Activated T-helper 17 cell treated with anti-CD3 and anti-CD28 coated beads, Interleukin-2, amount 50 U/mL, for 72 hours (primary cell): ENCODE data around the gene WDFY2. TPM values are rescaled to one million over a fixed set of nuclear protein-coding genes. Genes with fewer than 3 reads are reported as not detected.
"Not testable (repeated sequence)": the region's sequence is repeated elsewhere in the genome, so short reads cannot be mapped to it uniquely, and the experiment has no call there.

Experiments used
- ATAC-seq: fragments of 150-1000 bp; cut with Tn5 transposase; replicated peaks from 2 replicates; pipeline ENCODE4 v1.10.0; 2021; ENCODE audit warnings: mild to moderate bottlenecking, moderate library complexity
- H3K27ac Mint-ChIP-seq: one replicate; pipeline ENCODE4 v1.8.0; 2022; ENCODE audit warnings: mixed read lengths
- H3K27me3 Mint-ChIP-seq: one replicate; pipeline ENCODE4 v1.8.0; 2022; ENCODE audit warnings: mixed read lengths
- H3K36me3 Mint-ChIP-seq: one replicate; pipeline ENCODE4 v1.8.0; 2022; ENCODE audit warnings: low read depth, mild to moderate bottlenecking, mixed read lengths
- H3K4me1 Mint-ChIP-seq: one replicate; pipeline ENCODE4 v1.8.0; 2022; ENCODE audit warnings: mixed read lengths
- H3K4me3 Mint-ChIP-seq: one replicate; pipeline ENCODE4 v1.8.0; 2022; ENCODE audit warnings: mild to moderate bottlenecking, mixed read lengths
- H3K9me3 Mint-ChIP-seq: one replicate; pipeline ENCODE4 v1.8.0; 2022; ENCODE audit warnings: mixed read lengths
- total RNA-seq, 2 donors: library from RNA; stranded (reverse); gene quantifications; one replicate each; pipeline ENCODE4 v1.2.3, GENCODE V29; 2022

The WDFY2 gene
- total RNA-seq, 2 donors from 2014 or later, result 16.8 to 31.5 TPM

DNA sequence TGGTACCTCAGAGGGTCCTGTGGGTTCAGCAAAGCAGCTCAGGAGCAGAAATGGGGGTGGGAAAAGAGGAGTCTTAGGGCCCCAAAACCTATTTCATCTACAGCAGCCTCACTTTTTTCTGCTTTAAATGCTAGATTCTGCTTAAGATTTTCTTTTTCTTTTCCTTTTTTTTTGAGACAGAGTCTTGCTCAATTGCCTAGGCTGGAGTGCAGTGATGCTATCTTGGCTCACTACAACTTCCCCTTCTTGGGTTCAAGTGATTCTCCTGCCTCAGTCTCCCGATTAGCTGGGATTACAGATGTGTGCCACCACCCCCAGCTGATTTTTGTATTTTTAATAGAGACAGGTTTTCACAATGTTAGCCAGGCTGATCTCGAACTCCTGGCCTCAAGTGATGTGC lies 30.7 kb upstream of the WDFY2 start:
- Mint-ChIP-seq H3K27me3 (peaks cover 4% of the 10 kb centered on the region), H3K4me1 (no peaks in the 10 kb centered on the region), H3K36me3 (no peaks in the 10 kb centered on the region), H3K27ac (no peak overlapping the region), H3K9me3 (no peaks in the 10 kb centered on the region), H3K4me3 (no peak overlapping the region)
- ATAC-seq, result no peak

DNA sequence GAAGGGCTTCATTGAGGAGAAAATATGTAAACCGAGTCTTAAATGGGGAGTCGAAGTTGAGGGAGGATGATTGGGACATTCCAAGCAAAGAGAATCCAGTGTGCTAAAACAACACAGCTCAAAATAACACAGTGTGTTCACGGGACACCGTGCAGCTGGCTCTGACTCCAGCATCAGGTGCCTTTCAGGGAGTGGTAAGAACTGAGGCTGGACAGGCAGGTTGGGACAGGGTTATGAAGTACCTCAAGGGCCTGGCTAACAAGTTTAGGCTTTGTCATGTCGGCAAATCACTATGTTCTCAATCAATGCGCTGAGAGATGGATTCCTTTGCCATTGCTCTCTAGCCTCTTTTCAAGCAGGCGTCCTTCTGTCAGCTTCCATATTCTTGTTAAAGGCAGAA lies 27.5 kb upstream of the WDFY2 start:
- peaks cover 11% of the 10 kb centered on the region for H3K4me1 Mint-ChIP-seq
- ATAC-seq, result no peak
- peaks cover 4% of the 10 kb centered on the region for H3K27me3 Mint-ChIP-seq
- H3K36me3 Mint-ChIP-seq, result no peaks in the 10 kb centered on the region
- no peak overlapping the region for H3K27ac Mint-ChIP-seq
- no peak overlapping the region for H3K4me3 Mint-ChIP-seq
- H3K9me3 Mint-ChIP-seq, result no peaks in the 10 kb centered on the region

DNA sequence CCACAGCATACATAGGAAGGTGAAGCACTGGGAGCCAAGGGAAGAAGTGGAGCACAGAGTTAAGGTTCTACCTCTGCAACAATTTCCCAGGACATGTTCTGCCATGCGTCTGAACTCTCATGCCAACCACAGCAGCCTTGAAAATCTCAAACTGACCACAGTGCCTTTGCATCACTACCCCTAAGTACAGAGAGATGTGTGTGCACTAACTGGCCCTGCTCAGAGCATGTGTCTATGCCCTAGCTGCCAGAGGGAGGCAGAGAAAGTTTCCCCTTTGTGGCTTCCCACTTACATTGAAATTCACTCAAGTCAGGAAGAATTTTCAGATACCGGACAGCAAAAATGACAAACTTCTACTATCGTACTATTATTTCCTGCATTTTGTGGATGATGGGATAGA lies 26.8 kb upstream of the WDFY2 start:
- H3K4me3 Mint-ChIP-seq, result no peak overlapping the region
- no peaks in the 10 kb centered on the region for H3K36me3 Mint-ChIP-seq
- peaks cover 16% of the 10 kb centered on the region for H3K4me1 Mint-ChIP-seq
- H3K27ac Mint-ChIP-seq, result no peak overlapping the region
- no peaks in the 10 kb centered on the region for H3K9me3 Mint-ChIP-seq
- peaks cover 4% of the 10 kb centered on the region for H3K27me3 Mint-ChIP-seq
- no peak for ATAC-seq

DNA sequence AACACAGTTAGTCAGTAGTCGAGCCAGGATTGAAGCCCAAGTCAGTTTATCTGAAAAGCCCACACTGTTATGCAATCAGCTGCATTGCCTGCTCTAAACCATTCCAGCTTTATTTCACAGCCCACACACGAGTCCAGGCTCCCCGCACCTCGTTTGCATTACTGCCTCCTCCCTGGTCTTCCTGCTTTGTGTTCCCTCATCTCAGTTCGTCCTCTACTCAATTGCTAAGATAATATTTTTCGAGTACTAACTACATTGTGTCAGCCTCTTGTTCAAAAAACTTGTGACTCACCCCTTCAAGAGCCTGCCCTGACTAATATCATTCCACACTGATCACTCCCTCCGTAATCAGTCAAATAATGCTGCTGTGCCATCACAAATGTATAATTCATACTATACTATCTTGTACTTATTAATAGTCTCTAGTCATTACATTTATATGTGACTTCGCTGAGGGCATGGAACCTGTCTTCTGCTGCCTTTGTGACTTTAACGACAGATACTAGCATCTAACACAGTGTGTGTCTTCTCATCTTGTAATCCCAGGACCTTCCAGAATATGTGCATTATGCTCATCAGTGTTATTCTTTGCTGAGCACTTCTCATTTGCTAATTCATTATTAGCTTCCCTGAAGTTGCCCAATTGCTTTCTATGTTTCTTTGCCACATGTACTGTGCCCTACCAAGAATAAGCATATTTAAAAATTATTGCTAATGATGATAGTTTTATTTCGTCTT lies 26.2 kb upstream of the WDFY2 start:
- Mint-ChIP-seq H3K4me3 (no peak overlapping the region), H3K4me1 (peaks cover 20% of the 10 kb centered on the region), H3K27me3 (peaks cover 4% of the 10 kb centered on the region), H3K9me3 (no peaks in the 10 kb centered on the region), H3K36me3 (no peaks in the 10 kb centered on the region), H3K27ac (no peak overlapping the region)
- peak; percentile 67 for ATAC-seq

DNA sequence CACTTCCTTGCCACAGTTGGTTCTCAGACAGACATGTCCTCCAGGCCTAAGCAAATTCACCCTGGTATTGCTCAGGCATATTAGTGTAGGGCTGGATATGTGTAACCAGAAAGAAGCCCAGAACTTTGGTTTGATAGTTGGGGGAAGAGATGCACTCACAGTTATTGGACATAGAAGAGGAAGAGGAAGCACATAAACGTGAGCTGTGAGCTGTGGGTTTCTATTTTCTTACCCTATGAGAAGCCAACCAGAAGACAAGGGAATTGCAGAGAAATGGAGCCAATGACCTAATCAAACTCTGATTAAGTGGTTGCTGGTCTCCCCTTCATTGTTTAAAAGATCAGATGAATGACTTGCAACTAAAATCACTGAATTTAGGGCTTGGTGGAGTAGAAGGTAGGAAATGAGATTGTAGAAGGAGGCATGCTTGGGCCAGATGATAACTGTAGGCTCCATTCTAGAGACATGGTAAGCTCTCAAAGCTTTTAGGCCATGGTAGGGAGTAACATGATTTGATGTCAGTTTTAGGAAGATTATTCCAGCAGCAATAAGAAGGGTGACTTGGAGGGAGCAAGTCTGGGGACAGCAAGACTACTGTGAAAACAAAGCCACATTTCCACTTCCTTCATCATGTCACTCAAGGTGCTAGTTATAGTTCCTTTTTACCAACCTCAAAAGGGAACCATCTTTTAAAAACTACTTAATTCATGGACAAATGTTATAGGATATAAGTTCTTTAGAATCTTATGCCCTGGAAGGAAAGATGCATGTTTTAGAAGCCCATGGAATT lies 24.1 kb upstream of the WDFY2 start:
- H3K36me3 Mint-ChIP-seq, result no peaks in the 10 kb centered on the region
- H3K9me3 Mint-ChIP-seq, result no peaks in the 10 kb centered on the region
- peaks cover 4% of the 10 kb centered on the region for H3K27me3 Mint-ChIP-seq
- no peak for ATAC-seq
- no peak overlapping the region for H3K27ac Mint-ChIP-seq
- H3K4me3 Mint-ChIP-seq, result no peak overlapping the region
- H3K4me1 Mint-ChIP-seq, result peaks cover 20% of the 10 kb centered on the region

DNA sequence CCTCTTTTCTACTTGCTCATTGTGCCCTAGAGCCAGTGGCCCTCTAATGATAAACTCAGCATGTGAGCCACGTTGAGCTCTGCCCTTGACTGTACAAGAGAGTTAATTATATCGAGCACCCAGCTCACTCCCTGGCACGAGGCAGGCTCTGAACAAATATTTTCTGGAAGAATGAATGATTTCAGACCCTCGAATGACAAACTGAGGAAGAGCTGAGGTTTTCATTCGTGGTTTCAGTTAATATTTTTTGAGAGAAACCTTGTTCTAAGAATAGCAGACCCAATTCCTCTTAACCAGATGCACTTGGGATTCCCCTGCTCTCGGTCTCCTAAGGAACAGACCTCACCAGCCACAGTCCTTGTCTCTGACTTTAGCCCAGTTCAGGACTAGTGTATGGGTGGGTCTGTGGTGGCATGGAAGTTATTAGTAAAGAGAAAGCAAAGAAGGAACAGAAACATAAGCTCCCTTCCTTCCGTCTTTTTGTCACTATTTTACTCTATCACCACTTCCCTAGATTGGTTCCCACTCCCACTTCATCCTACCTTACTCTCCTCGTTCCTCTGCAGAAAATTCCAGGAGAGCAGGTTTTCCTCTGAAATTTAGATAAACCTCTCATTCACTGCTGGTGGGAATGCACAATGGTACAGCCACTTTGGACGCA lies 22.1 kb upstream of the WDFY2 start:
- H3K4me1 Mint-ChIP-seq, result peaks cover 20% of the 10 kb centered on the region
- H3K27me3 Mint-ChIP-seq, result no peaks in the 10 kb centered on the region
- peak; percentile 90 for ATAC-seq
- H3K36me3 Mint-ChIP-seq, result no peaks in the 10 kb centered on the region
- peak overlapping the region; percentile 71 for H3K27ac Mint-ChIP-seq
- H3K4me3 Mint-ChIP-seq, result peak overlapping the region; percentile 54
- no peaks in the 10 kb centered on the region for H3K9me3 Mint-ChIP-seq

DNA sequence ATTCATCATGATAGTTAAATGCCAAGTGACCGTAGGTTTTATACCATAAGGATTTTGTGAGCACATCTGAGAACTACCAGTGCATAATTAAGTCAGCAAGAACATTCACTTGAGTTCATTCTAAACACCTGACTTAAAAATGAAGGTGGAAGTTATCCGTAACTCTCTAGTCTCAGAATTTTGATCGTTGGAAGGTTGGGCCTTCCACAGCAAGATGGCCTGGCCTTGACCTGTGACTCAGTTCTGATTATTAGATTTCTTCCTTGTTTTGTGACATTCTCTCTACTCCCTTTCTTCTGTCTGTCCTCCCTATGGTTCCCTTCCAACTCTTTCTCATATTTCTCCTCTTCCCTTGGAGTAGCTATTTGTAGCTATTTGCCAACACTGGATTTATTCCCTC lies 20.0 kb upstream of the WDFY2 start:
- H3K36me3 Mint-ChIP-seq, result no peaks in the 10 kb centered on the region
- no peak for ATAC-seq
- peaks cover 3% of the 10 kb centered on the region for H3K9me3 Mint-ChIP-seq
- H3K27ac Mint-ChIP-seq, result no peak overlapping the region
- peaks cover 20% of the 10 kb centered on the region for H3K4me1 Mint-ChIP-seq
- H3K4me3 Mint-ChIP-seq, result no peak overlapping the region
- H3K27me3 Mint-ChIP-seq, result no peaks in the 10 kb centered on the region

DNA sequence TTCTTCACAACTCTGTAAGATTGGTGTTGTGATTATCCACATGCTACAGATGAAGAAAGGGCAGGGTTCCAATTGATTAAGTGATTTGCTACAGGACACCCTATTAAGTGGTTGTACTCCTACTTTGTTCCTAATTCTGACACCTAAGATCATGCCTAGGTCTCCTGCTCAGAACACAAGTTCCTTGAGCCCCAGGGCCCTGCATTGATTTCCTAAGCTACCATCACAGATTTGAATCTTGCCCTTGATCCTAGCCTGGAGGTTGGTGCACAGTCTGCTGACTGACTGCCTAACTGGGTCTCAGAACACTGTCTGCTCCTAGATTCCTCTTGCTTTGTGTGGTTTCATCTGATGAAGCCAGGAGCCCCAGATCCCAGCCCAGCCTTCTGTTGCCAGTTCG lies 19.6 kb upstream of the WDFY2 start:
- H3K27ac Mint-ChIP-seq, result no peak overlapping the region
- no peak overlapping the region for H3K4me3 Mint-ChIP-seq
- no peak for ATAC-seq

DNA sequence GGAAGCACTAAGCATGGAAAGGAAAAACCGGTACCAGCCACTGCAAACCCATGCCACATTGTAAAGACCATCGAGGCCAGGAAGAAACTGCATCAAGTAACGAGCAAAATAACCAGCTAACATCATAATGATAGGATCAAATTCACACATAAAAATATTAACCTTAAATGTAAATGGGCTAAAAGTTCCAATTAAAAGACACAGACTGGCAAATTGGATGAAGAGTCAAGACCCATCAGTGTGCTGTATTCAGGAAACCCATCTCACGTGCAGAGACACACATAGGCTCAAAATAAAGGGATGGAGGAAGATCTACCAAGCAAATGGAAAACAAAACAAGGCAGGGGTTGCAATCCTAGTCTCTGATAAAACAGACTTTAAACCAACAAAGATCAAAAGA lies 15.3 kb upstream of the WDFY2 start:
- H3K4me3 Mint-ChIP-seq, H3K9me3 Mint-ChIP-seq, H3K27me3 Mint-ChIP-seq, H3K27ac Mint-ChIP-seq, H3K4me1 Mint-ChIP-seq, H3K36me3 Mint-ChIP-seq, ATAC-seq: not testable (repeated sequence)

More for the DNA sequence above, 19.6 kb upstream of the WDFY2 start:
- Mint-ChIP-seq H3K4me1 (peaks cover 20% of the 10 kb centered on the region), H3K9me3 (peaks cover 3% of the 10 kb centered on the region), H3K27me3 (no peaks in the 10 kb centered on the region), H3K36me3 (no peaks in the 10 kb centered on the region)

DNA sequence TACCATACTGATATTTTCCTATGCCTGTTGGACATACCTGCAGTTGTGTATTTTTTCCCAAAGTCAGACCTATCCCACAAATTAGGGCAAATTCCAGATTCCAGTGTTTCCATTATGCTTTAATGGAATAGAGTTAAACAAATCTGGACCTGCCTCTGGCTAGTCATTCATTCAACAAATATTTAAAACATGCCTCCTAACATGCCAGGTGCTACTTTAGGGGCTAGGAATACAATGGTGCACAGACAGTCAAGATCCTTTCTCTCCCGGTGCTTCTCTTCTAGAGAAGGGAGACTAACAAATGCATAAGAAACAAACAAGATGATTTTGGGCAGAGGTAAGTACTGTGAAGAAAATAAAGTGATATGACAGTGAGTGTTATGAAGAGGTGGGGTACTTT lies 7.5 kb upstream of the WDFY2 start:
- Mint-ChIP-seq H3K9me3 (peaks cover 5% of the 10 kb centered on the region), H3K4me3 (no peak overlapping the region), H3K4me1 (no peaks in the 10 kb centered on the region), H3K27me3 (no peaks in the 10 kb centered on the region), H3K27ac (no peak overlapping the region), H3K36me3 (no peaks in the 10 kb centered on the region)
- no peak for ATAC-seq

DNA sequence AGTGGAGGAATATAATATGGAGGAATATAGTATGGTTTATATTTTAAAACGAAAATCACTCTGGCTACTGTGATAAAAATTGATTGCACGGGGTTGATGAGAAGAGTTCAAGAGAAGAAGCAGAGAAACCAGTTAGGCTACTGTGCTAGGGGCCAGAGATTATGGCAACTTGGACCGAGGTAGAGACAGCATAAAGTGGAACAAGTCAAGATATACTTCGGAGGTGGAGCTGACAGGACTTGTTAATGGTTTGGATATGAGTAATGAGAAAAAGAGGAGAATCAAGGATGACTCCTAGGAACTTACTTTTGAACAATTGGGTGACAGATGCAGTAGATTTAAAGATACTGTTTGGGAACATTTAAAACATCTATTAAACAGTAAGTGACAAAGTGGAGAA lies 6.6 kb upstream of the WDFY2 start:
- Mint-ChIP-seq H3K9me3 (peaks cover 5% of the 10 kb centered on the region), H3K36me3 (no peaks in the 10 kb centered on the region), H3K4me3 (no peak overlapping the region), H3K27me3 (no peaks in the 10 kb centered on the region), H3K4me1 (peaks cover 1% of the 10 kb centered on the region), H3K27ac (no peak overlapping the region)
- no peak for ATAC-seq

DNA sequence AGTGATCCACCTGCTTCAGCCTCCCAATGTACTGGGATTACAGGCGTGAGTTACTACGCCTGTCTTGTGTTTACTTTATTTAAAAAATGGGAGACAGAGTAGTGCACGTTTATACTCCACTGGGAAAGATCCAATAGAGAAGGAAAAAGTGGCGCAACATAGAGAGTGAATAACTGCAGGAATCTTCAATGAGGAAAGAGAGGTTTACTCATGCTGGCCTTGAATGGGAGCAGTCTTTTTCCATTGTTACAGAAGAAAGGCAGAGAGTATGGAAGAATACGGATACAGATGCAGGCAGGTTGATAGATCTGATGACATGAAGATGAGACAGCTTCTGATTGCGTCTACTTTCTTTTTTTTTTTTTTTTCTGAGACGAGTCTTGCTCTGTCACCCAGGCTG lies 4.6 kb upstream of the WDFY2 start:
- H3K36me3 Mint-ChIP-seq, result no peaks in the 10 kb centered on the region
- peaks cover 4% of the 10 kb centered on the region for H3K4me1 Mint-ChIP-seq
- H3K9me3 Mint-ChIP-seq, result peaks cover 5% of the 10 kb centered on the region
- H3K27ac Mint-ChIP-seq, result no peak overlapping the region
- no peak for ATAC-seq
- no peaks in the 10 kb centered on the region for H3K27me3 Mint-ChIP-seq
- no peak overlapping the region for H3K4me3 Mint-ChIP-seq

DNA sequence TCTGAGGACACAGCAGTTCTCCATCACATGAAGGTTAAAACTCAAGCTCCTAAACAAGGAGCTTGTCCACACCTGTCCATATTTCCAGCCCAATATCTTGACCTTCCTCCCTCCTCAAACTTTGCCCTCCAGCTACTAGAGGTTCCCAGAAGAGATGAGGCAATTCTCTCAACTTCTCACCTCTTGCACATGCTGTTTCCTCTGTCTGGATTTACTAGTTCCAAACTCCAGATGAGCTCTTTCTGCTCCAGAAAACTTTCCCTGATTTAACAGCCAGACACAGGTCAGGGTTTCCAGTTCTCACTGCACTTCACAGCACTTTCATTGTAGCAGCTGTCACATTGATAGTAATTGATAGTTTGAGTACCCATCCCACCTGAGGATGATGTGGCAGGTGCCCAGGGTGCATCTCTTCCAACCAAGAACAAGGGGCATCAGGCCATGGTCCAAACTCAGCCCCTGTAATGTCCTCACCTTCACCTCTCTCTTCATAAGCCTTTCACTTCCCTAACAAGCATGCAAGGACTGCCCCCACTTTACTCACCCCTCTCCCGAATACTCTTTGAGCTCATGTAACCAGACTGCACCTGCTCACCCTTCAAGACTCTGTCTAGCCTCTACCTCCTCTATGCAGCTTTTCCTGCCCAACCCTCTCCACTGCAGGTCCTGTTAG lies 3.0 kb upstream of the WDFY2 start:
- Mint-ChIP-seq H3K27me3 (no peaks in the 10 kb centered on the region), H3K4me3 (no peak overlapping the region), H3K9me3 (peaks cover 5% of the 10 kb centered on the region), H3K27ac (peak overlapping the region; percentile 8), H3K36me3 (peaks cover 9% of the 10 kb centered on the region), H3K4me1 (peaks cover 4% of the 10 kb centered on the region)
- ATAC-seq, result no peak

DNA sequence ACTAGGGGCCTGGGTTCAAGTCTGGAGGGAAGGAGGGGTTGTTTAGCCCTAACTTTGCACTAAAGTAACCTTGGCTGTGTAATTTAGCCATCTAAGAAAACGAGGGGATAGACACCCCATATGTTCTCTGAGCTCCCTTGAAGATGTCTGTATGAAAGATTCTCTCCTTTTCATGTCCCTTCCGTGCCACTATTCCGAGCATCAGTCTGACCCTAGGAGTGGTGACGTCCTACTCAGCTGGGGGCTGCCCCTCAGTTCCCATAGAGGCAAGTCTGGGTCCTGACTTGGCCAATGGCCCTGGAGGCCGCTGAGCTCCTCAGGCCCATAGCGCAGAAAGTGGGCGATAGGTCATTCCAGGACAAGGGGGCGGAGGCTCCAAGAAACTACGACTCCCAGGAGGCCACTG lies 790 bp upstream of the WDFY2 start:
- peaks cover 5% of the 10 kb centered on the region for H3K9me3 Mint-ChIP-seq
- peaks cover 21% of the 10 kb centered on the region for H3K4me1 Mint-ChIP-seq
- no peaks in the 10 kb centered on the region for H3K27me3 Mint-ChIP-seq
- peak overlapping the region; percentile 99 for H3K27ac Mint-ChIP-seq
- H3K4me3 Mint-ChIP-seq, result peak overlapping the region; percentile 100
- ATAC-seq, result no peak
- H3K36me3 Mint-ChIP-seq, result peaks cover 9% of the 10 kb centered on the region
